ENCODE results near the gene KRTAP29-1. TPM values are rescaled to one million over a fixed set of nuclear protein-coding genes. Genes with fewer than 3 reads are reported as not detected.
"Not testable (repeated sequence)": the region's sequence is repeated elsewhere in the genome, so short reads cannot be mapped to it uniquely, and the experiment has no call there.

The KRTAP29-1 gene
- total RNA-seq (not detected in 2 replicates), polyA plus RNA-seq (not detected in 2 replicates)

GRCh38 chr17:41301916-41302901, at the start of gene KRTAP29-1:
Gene KRTAP29-1 (minus strand): TSS chr17:41302851. CDS start chr17:41302851, 0 bp downstream.
- Histone ChIP-seq H3K36me3 (no peaks in the 10 kb centered on the region), H3K27me3 (no peaks in the 10 kb centered on the region), H3K4me1 (ENCODE audit: low read depth) (no peaks in the 10 kb centered on the region), H3K27ac (no peak within 1 kb of the TSS), H3K4me3 (no peak within 1 kb of the TSS), H3K9me3 (ENCODE audit: low read depth) (no peaks in the 10 kb centered on the region)
- no peak for DNase-seq (ENCODE audit: low read depth in 1 of 2, low spot score in 1 of 2)
- TF ChIP-seq, protein P1, sequence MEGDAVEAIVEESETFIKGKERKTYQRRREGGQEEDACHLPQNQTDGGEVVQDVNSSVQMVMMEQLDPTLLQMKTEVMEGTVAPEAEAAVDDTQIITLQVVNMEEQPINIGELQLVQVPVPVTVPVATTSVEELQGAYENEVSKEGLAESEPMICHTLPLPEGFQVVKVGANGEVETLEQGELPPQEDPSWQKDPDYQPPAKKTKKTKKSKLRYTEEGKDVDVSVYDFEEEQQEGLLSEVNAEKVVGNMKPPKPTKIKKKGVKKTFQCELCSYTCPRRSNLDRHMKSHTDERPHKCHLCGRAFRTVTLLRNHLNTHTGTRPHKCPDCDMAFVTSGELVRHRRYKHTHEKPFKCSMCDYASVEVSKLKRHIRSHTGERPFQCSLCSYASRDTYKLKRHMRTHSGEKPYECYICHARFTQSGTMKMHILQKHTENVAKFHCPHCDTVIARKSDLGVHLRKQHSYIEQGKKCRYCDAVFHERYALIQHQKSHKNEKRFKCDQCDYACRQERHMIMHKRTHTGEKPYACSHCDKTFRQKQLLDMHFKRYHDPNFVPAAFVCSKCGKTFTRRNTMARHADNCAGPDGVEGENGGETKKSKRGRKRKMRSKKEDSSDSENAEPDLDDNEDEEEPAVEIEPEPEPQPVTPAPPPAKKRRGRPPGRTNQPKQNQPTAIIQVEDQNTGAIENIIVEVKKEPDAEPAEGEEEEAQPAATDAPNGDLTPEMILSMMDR (IDR thresholded peaks at IDR 0.05; ENCODE audit: low read depth, low read length), result no peak

GRCh38 chr17:41351177-41351576, 48.5 kb upstream of the KRTAP29-1 start:
- DNase-seq (ENCODE audit: low read depth in 1 of 2, low spot score in 1 of 2), result no peak
- H3K4me3 ChIP-seq, result no peak overlapping the region
- TF ChIP-seq, protein P1 (IDR thresholded peaks at IDR 0.05; ENCODE audit: low read depth, low read length), result no peak
- no peak overlapping the region for H3K27ac ChIP-seq
- no peaks in the 10 kb centered on the region for H3K27me3 ChIP-seq
- H3K36me3 ChIP-seq, result no peaks in the 10 kb centered on the region
- H3K9me3 ChIP-seq (ENCODE audit: low read depth), result no peaks in the 10 kb centered on the region
- H3K4me1 ChIP-seq (ENCODE audit: low read depth), result no peaks in the 10 kb centered on the region

- DNase-seq (ENCODE audit: low read depth in 1 of 2, low spot score in 1 of 2); H3K9me3 ChIP-seq (ENCODE audit: low read depth); H3K4me3 ChIP-seq; H3K27ac ChIP-seq; H3K4me1 ChIP-seq (ENCODE audit: low read depth); H3K36me3 ChIP-seq; H3K27me3 ChIP-seq: not testable (repeated sequence)
Observed at GRCh38 chr17:41350381-41350878, 47.8 kb upstream of the KRTAP29-1 start, which contains the start of gene KRT33A. Gene KRT33A (minus strand): TSS chr17:41350828. CDS start chr17:41350767, 61 bp downstream.

- Histone ChIP-seq H3K27me3 (no peaks in the 10 kb centered on the region), H3K27ac (no peak overlapping the region), H3K4me1 (ENCODE audit: low read depth) (no peaks in the 10 kb centered on the region), H3K36me3 (no peaks in the 10 kb centered on the region), H3K9me3 (ENCODE audit: low read depth) (no peaks in the 10 kb centered on the region), H3K4me3 (no peak overlapping the region)
- TF ChIP-seq, protein P1 (IDR thresholded peaks at IDR 0.05; ENCODE audit: low read depth, low read length), result no peak
- no peak for DNase-seq (ENCODE audit: low read depth in 1 of 2, low spot score in 1 of 2)
Observed at GRCh38 chr17:41347869-41348760, 45.5 kb upstream of the KRTAP29-1 start.

- not testable (repeated sequence) for H3K4me1 ChIP-seq (ENCODE audit: low read depth); H3K9me3 ChIP-seq (ENCODE audit: low read depth); H3K27ac ChIP-seq; H3K27me3 ChIP-seq; H3K4me3 ChIP-seq; H3K36me3 ChIP-seq; DNase-seq (ENCODE audit: low read depth in 1 of 2, low spot score in 1 of 2)
Observed at GRCh38 chr17:41346421-41346820, 43.8 kb upstream of the KRTAP29-1 start.

- TF ChIP-seq, protein P1 (IDR thresholded peaks at IDR 0.05; ENCODE audit: low read depth, low read length), result no peak
- Histone ChIP-seq H3K27me3 (no peaks in the 10 kb centered on the region), H3K9me3 (ENCODE audit: low read depth) (no peaks in the 10 kb centered on the region), H3K36me3 (no peaks in the 10 kb centered on the region), H3K4me3 (no peak overlapping the region), H3K4me1 (ENCODE audit: low read depth) (no peaks in the 10 kb centered on the region), H3K27ac (no peak overlapping the region)
- DNase-seq (ENCODE audit: low read depth in 1 of 2, low spot score in 1 of 2), result no peak
Observed at GRCh38 chr17:41345992-41346391, 43.3 kb upstream of the KRTAP29-1 start.

Measured in cardiac muscle cell (in vitro differentiated cells and primary cell).